ENCODE data around the gene CFAP91. TPM values are rescaled to one million over a fixed set of nuclear protein-coding genes. Genes with fewer than 3 reads are reported as not detected.
A peak's percentile ranks its signal among the peaks of the same experiment; 100 is the strongest.

The CFAP91 gene
- polyA plus RNA-seq (2013, experiment 1 of 2) = 23.2 TPM
- 22.2 TPM for polyA plus RNA-seq (2013, experiment 2 of 2)

GRCh38 chr3:119702530-119703527 lies at the start of gene CFAP91:
CFAP91 (plus strand) TSS chr3:119703022; CDS start chr3:119703099, 77 bp downstream.
- Histone ChIP-seq H3K36me3 (replicated peaks in 1 of 2; ENCODE audit: control insufficient read depth in 2 of 2, insufficient read depth in 2 of 2, low read length in 2 of 2) (no peaks in the 10 kb centered on the region), H4K91ac (ENCODE audit: low read depth, low read length, poor library complexity) (no peak within 1 kb of the TSS), H3K9ac (ENCODE audit: low read depth, low read length, poor library complexity) (peak within 1 kb of the TSS; percentile 75), H2AK5ac (ENCODE audit: low read depth, low read length) (no peak within 1 kb of the TSS), H3K79me1 (ENCODE audit: low read depth, low read length) (no peaks in the 10 kb centered on the region), H3K9me3 (replicated peaks in 1 of 2; ENCODE audit: control insufficient read depth in 2 of 2, insufficient read depth in 1 of 2, low read depth in 1 of 2, low read length in 2 of 2) (peaks cover 0 to 3% of the 10 kb centered on the region in 2 donors), H3K18ac (ENCODE audit: low read length) (peak within 1 kb of the TSS; percentile 39), H3K27me3 (ENCODE audit: control insufficient read depth in 3 of 3, insufficient read depth in 3 of 3, low read depth in 1 of 3, low read length in 3 of 3) (no peaks in the 10 kb centered on the region), H3K4me3 (ENCODE audit: low read length in 2 of 2) (peak within 1 kb of the TSS; percentile 58 to 87), H3K4ac (ENCODE audit: low read length) (no peak within 1 kb of the TSS), H3K14ac (ENCODE audit: low read length) (no peak within 1 kb of the TSS), H2AFZ (ENCODE audit: low read length) (peak within 1 kb of the TSS; percentile 93), H3K27ac (replicated peaks; ENCODE audit: low read length) (peak within 1 kb of the TSS; percentile 41), H2BK120ac (ENCODE audit: low read depth, low read length) (no peak within 1 kb of the TSS), H2BK15ac (ENCODE audit: low read length) (peak within 1 kb of the TSS; percentile 46), H2BK12ac (ENCODE audit: low read length) (no peak within 1 kb of the TSS), H3K4me1 (ENCODE audit: control insufficient read depth in 2 of 2, insufficient read depth in 1 of 2, low read depth in 1 of 2, low read length in 2 of 2) (peaks cover 0 to 1% of the 10 kb centered on the region in 2 donors), H3K4me2 (ENCODE audit: insufficient read depth, low read length, poor library complexity, severe bottlenecking) (peak within 1 kb of the TSS; percentile 89), H4K8ac (ENCODE audit: low read depth, low read length) (no peak within 1 kb of the TSS), H2BK5ac (ENCODE audit: low read length) (no peak within 1 kb of the TSS), H3K23ac (ENCODE audit: low read depth, low read length, poor library complexity) (peak within 1 kb of the TSS; percentile 4)
- WGBS, 2 donors (ENCODE audit: extremely low coverage in 2 of 2, insufficient read length in 2 of 2, insufficient replicate concordance in 1 of 2) = no CpG with 5 or more reads among the region's 59 CpGs
- DNase-seq (ENCODE audit: low spot score) = peak; percentile 95

- no peaks in the 10 kb centered on the region for H3K4me1 ChIP-seq (ENCODE audit: control insufficient read depth in 2 of 2, insufficient read depth in 1 of 2, low read depth in 1 of 2, low read length in 2 of 2)
- no peaks in the 10 kb centered on the region for H3K27me3 ChIP-seq (ENCODE audit: control insufficient read depth in 3 of 3, insufficient read depth in 3 of 3, low read depth in 1 of 3, low read length in 3 of 3)
- no peak overlapping the region for H3K14ac ChIP-seq (ENCODE audit: low read length)
- H2AFZ ChIP-seq (ENCODE audit: low read length) = no peak overlapping the region
- H4K91ac ChIP-seq (ENCODE audit: low read depth, low read length, poor library complexity) = no peak overlapping the region
- H3K23ac ChIP-seq (ENCODE audit: low read depth, low read length, poor library complexity) = no peak overlapping the region
- no peak overlapping the region for H2BK12ac ChIP-seq (ENCODE audit: low read length)
- no peaks in the 10 kb centered on the region for H3K9me3 ChIP-seq (replicated peaks in 1 of 2; ENCODE audit: control insufficient read depth in 2 of 2, insufficient read depth in 1 of 2, low read depth in 1 of 2, low read length in 2 of 2)
- no peak overlapping the region for H2BK120ac ChIP-seq (ENCODE audit: low read depth, low read length)
- no peaks in the 10 kb centered on the region for H3K36me3 ChIP-seq (replicated peaks in 1 of 2; ENCODE audit: control insufficient read depth in 2 of 2, insufficient read depth in 2 of 2, low read length in 2 of 2)
- no peak overlapping the region for H3K9ac ChIP-seq (ENCODE audit: low read depth, low read length, poor library complexity)
- WGBS, 2 donors (ENCODE audit: extremely low coverage in 2 of 2, insufficient read length in 2 of 2, insufficient replicate concordance in 1 of 2) = no CpG with 5 or more reads among the region's 2 CpGs
- H3K4ac ChIP-seq (ENCODE audit: low read length) = no peak overlapping the region
- no peak overlapping the region for H2BK15ac ChIP-seq (ENCODE audit: low read length)
- no peak overlapping the region for H2BK5ac ChIP-seq (ENCODE audit: low read length)
- H3K4me3 ChIP-seq (ENCODE audit: low read length in 2 of 2) = no peak overlapping the region
- no peak overlapping the region for H3K4me2 ChIP-seq (ENCODE audit: insufficient read depth, low read length, poor library complexity, severe bottlenecking)
- no peak for DNase-seq (ENCODE audit: low spot score)
- H3K18ac ChIP-seq (ENCODE audit: low read length) = no peak overlapping the region
- no peaks in the 10 kb centered on the region for H3K79me1 ChIP-seq (ENCODE audit: low read depth, low read length)
- H4K8ac ChIP-seq (ENCODE audit: low read depth, low read length) = no peak overlapping the region
- H3K27ac ChIP-seq (replicated peaks; ENCODE audit: low read length) = no peak overlapping the region
- H2AK5ac ChIP-seq (ENCODE audit: low read depth, low read length) = no peak overlapping the region
These were observed 48.9 kb upstream of the CFAP91 start for GRCh38 chr3:119653876-119654275.

- no peaks in the 10 kb centered on the region for H3K4me1 ChIP-seq (ENCODE audit: control insufficient read depth in 2 of 2, insufficient read depth in 1 of 2, low read depth in 1 of 2, low read length in 2 of 2)
- no CpG with 5 or more reads among the region's 4 CpGs for WGBS, 2 donors (ENCODE audit: extremely low coverage in 2 of 2, insufficient read length in 2 of 2, insufficient replicate concordance in 1 of 2)
- H3K23ac ChIP-seq (ENCODE audit: low read depth, low read length, poor library complexity) = no peak overlapping the region
- no peak overlapping the region for H4K8ac ChIP-seq (ENCODE audit: low read depth, low read length)
- H2BK15ac ChIP-seq (ENCODE audit: low read length) = no peak overlapping the region
- no peak overlapping the region for H3K4me2 ChIP-seq (ENCODE audit: insufficient read depth, low read length, poor library complexity, severe bottlenecking)
- H2BK120ac ChIP-seq (ENCODE audit: low read depth, low read length) = no peak overlapping the region
- no peaks in the 10 kb centered on the region for H3K27me3 ChIP-seq (ENCODE audit: control insufficient read depth in 3 of 3, insufficient read depth in 3 of 3, low read depth in 1 of 3, low read length in 3 of 3)
- no peak overlapping the region for H3K18ac ChIP-seq (ENCODE audit: low read length)
- DNase-seq (ENCODE audit: low spot score) = no peak
- no peak overlapping the region for H2AK5ac ChIP-seq (ENCODE audit: low read depth, low read length)
- H2BK5ac ChIP-seq (ENCODE audit: low read length) = no peak overlapping the region
- H3K4me3 ChIP-seq (ENCODE audit: low read length in 2 of 2) = no peak overlapping the region
- no peaks in the 10 kb centered on the region for H3K79me1 ChIP-seq (ENCODE audit: low read depth, low read length)
- no peak overlapping the region for H2BK12ac ChIP-seq (ENCODE audit: low read length)
- H3K4ac ChIP-seq (ENCODE audit: low read length) = no peak overlapping the region
- no peaks in the 10 kb centered on the region for H3K9me3 ChIP-seq (replicated peaks in 1 of 2; ENCODE audit: control insufficient read depth in 2 of 2, insufficient read depth in 1 of 2, low read depth in 1 of 2, low read length in 2 of 2)
- no peak overlapping the region for H3K27ac ChIP-seq (replicated peaks; ENCODE audit: low read length)
- no peak overlapping the region for H3K14ac ChIP-seq (ENCODE audit: low read length)
- H3K36me3 ChIP-seq (replicated peaks in 1 of 2; ENCODE audit: control insufficient read depth in 2 of 2, insufficient read depth in 2 of 2, low read length in 2 of 2) = no peaks in the 10 kb centered on the region
- no peak overlapping the region for H3K9ac ChIP-seq (ENCODE audit: low read depth, low read length, poor library complexity)
- no peak overlapping the region for H4K91ac ChIP-seq (ENCODE audit: low read depth, low read length, poor library complexity)
- H2AFZ ChIP-seq (ENCODE audit: low read length) = no peak overlapping the region
These were observed 44.7 kb upstream of the CFAP91 start for GRCh38 chr3:119657887-119658702.

GRCh38 chr3:119658994-119659393 lies 43.8 kb upstream of the CFAP91 start:
- H3K14ac ChIP-seq (ENCODE audit: low read length) = no peak overlapping the region
- H3K4ac ChIP-seq (ENCODE audit: low read length) = no peak overlapping the region
- no peak overlapping the region for H3K4me2 ChIP-seq (ENCODE audit: insufficient read depth, low read length, poor library complexity, severe bottlenecking)
- H3K9ac ChIP-seq (ENCODE audit: low read depth, low read length, poor library complexity) = no peak overlapping the region
- no peak overlapping the region for H3K4me3 ChIP-seq (ENCODE audit: low read length in 2 of 2)
- no peaks in the 10 kb centered on the region for H3K36me3 ChIP-seq (replicated peaks in 1 of 2; ENCODE audit: control insufficient read depth in 2 of 2, insufficient read depth in 2 of 2, low read length in 2 of 2)
- H3K4me1 ChIP-seq (ENCODE audit: control insufficient read depth in 2 of 2, insufficient read depth in 1 of 2, low read depth in 1 of 2, low read length in 2 of 2) = no peaks in the 10 kb centered on the region
- H2BK120ac ChIP-seq (ENCODE audit: low read depth, low read length) = no peak overlapping the region
- no CpG with 5 or more reads among the region's 2 CpGs for WGBS, 2 donors (ENCODE audit: extremely low coverage in 2 of 2, insufficient read length in 2 of 2, insufficient replicate concordance in 1 of 2)
- no peak overlapping the region for H2BK5ac ChIP-seq (ENCODE audit: low read length)
- H4K8ac ChIP-seq (ENCODE audit: low read depth, low read length) = no peak overlapping the region
- no peak overlapping the region for H2AFZ ChIP-seq (ENCODE audit: low read length)
- no peak overlapping the region for H2AK5ac ChIP-seq (ENCODE audit: low read depth, low read length)
- H3K9me3 ChIP-seq (replicated peaks in 1 of 2; ENCODE audit: control insufficient read depth in 2 of 2, insufficient read depth in 1 of 2, low read depth in 1 of 2, low read length in 2 of 2) = no peaks in the 10 kb centered on the region
- H4K91ac ChIP-seq (ENCODE audit: low read depth, low read length, poor library complexity) = no peak overlapping the region
- H2BK15ac ChIP-seq (ENCODE audit: low read length) = no peak overlapping the region
- no peaks in the 10 kb centered on the region for H3K27me3 ChIP-seq (ENCODE audit: control insufficient read depth in 3 of 3, insufficient read depth in 3 of 3, low read depth in 1 of 3, low read length in 3 of 3)
- no peak overlapping the region for H2BK12ac ChIP-seq (ENCODE audit: low read length)
- DNase-seq (ENCODE audit: low spot score) = no peak
- no peak overlapping the region for H3K27ac ChIP-seq (replicated peaks; ENCODE audit: low read length)
- no peaks in the 10 kb centered on the region for H3K79me1 ChIP-seq (ENCODE audit: low read depth, low read length)
- H3K18ac ChIP-seq (ENCODE audit: low read length) = no peak overlapping the region
- H3K23ac ChIP-seq (ENCODE audit: low read depth, low read length, poor library complexity) = no peak overlapping the region
